Keratinocyte (primary cell): ENCODE data around the gene GRIN1. TPM values are rescaled to one million over a fixed set of nuclear protein-coding genes. Genes with fewer than 3 reads are reported as not detected.

Source experiments
- DNase-seq: peaks from one replicate; pipeline ENCODE4 v3.0.0-alpha.2; 2011; ENCODE audit warnings: low read depth, missing footprints, low spot score
- FAIRE-seq: peaks from 2 replicates; lab custom pipeline; 2011; peaks lifted over from hg19 to GRCh38; lab: Jason Lieb, UNC
- H2AFZ ChIP-seq: 2 replicates; pipeline ENCODE4 v1.6.0; 2012; ENCODE audit warnings: low read length, control low read depth, inconsistent platforms; ENCODE audit not compliant: control insufficient read depth
- H3K27ac ChIP-seq: 2 replicates; pipeline ENCODE4 v1.5.1; 2011; ENCODE audit warnings: low read length; ENCODE audit not compliant: control insufficient read depth, insufficient read depth
- H3K27me3 ChIP-seq: 3 replicates; pipeline ENCODE4 v1.6.0; 2011; ENCODE audit warnings: low read length; ENCODE audit not compliant: control insufficient read depth, insufficient read depth; ENCODE audit errors: extremely low read depth
- H3K36me3 ChIP-seq, 2 experiments: 2 replicates in 1 of 2; 3 replicates in 1 of 2; pipeline ENCODE4 v1.5.1; 2011; ENCODE audit warnings: low read length in 2 of 2, mild to moderate bottlenecking in 1 of 2; ENCODE audit not compliant: control insufficient read depth in 2 of 2, insufficient read depth in 2 of 2; ENCODE audit errors: extremely low read depth in 1 of 2
- H3K4me1 ChIP-seq: 3 replicates; pipeline ENCODE4 v1.5.1; 2011; ENCODE audit warnings: low read length; ENCODE audit not compliant: control insufficient read depth, insufficient read depth; ENCODE audit errors: extremely low read depth
- H3K4me2 ChIP-seq: 3 replicates; pipeline ENCODE4 v1.6.0; 2011; ENCODE audit warnings: low read depth, low read length; ENCODE audit not compliant: control insufficient read depth, insufficient read depth; ENCODE audit errors: extremely low read depth
- H3K4me3 ChIP-seq, 3 experiments: fragments of 200-600 bp in 1 of 3; sonication (generic) in 1 of 3; 2 replicates in 2 of 3; 3 replicates in 1 of 3; pipeline ENCODE4 v1.5.1; 2011 to 2016; ENCODE audit warnings: low read length in 3 of 3, mild to moderate bottlenecking in 3 of 3, control low read depth in 2 of 3, inconsistent platforms in 1 of 3, low read depth in 1 of 3, mixed read lengths in 1 of 3, mixed run types in 1 of 3, moderate library complexity in 1 of 3; ENCODE audit not compliant: control insufficient read depth in 2 of 3, insufficient read depth in 2 of 3; ENCODE audit errors: extremely low read depth in 1 of 3
- H3K79me2 ChIP-seq: 2 replicates; pipeline ENCODE4 v1.6.0; 2012; ENCODE audit warnings: low read length; ENCODE audit not compliant: control insufficient read depth, insufficient read depth
- H3K9ac ChIP-seq: 3 replicates; pipeline ENCODE4 v1.6.0; 2011; ENCODE audit warnings: low read length; ENCODE audit not compliant: control insufficient read depth, insufficient read depth; ENCODE audit errors: extremely low read depth
- H3K9me1 ChIP-seq: 3 replicates; pipeline ENCODE4 v1.6.0; 2011; ENCODE audit warnings: low read length; ENCODE audit not compliant: control insufficient read depth, insufficient read depth; ENCODE audit errors: extremely low read depth
- H3K9me3 ChIP-seq: 2 replicates; pipeline ENCODE4 v1.5.1; 2012; ENCODE audit warnings: low read depth, low read length; ENCODE audit not compliant: control insufficient read depth
- H4K20me1 ChIP-seq: 3 replicates; pipeline ENCODE4 v1.6.0; 2011; ENCODE audit warnings: low read length; ENCODE audit not compliant: control insufficient read depth, insufficient read depth; ENCODE audit errors: extremely low read depth
- CTCF ChIP-seq, 3 experiments: IDR thresholded peaks in 1 of 3; conservative IDR thresholded peaks in 1 of 3; optimal IDR thresholded peaks in 1 of 3; 2 replicates in 2 of 3; 3 replicates in 1 of 3; pipeline versions ENCODE3 to v1.5.1; 2011; ENCODE audit warnings: low read length in 3 of 3, mild to moderate bottlenecking in 3 of 3, moderate library complexity in 2 of 3, control low read depth in 1 of 3, inconsistent platforms in 1 of 3; ENCODE audit not compliant: insufficient read depth in 2 of 3; ENCODE audit errors: extremely low read depth in 1 of 3
- EZH2 ChIP-seq: IDR thresholded peaks from one replicate; pipeline ENCODE4 v1.6.1; 2012; ENCODE audit warnings: inconsistent platforms, mild to moderate bottlenecking, low read length, moderate library complexity
- dilution Hi-C: fragments of 300-500 bp; cut with MboI; formaldehyde crosslinking; loops from one replicate; pipeline ENCODE4 v1.7.0; 2020; ENCODE audit warnings: low sequenced_read_pairs; ENCODE audit not compliant: extremely low pct_ligation_motif_present
- polyA plus RNA-seq, 5 experiments: library from polyadenylated mRNA; depleted of rRNA in 3 of 5; stranded (reverse) in 3 of 5; stranded (forward) in 1 of 5; unstranded in 1 of 5; fragments of >200 nt; gene quantifications; 1 replicate in 1 of 5; 2 replicates in 3 of 5; 3 replicates in 1 of 5; pipeline versions ENCODE4 v1.2.1 to v1.2.3, GENCODE V29; 2011 to 2012; ENCODE audit warnings: missing spikeins in 2 of 5, low read depth in 1 of 5, low replicate concordance in 1 of 5

Gene GRIN1
- polyA plus RNA-seq, 1 donor (not counting 4 experiments of a cell fraction or from before 2014, with no cell fraction given): 0.03 TPM

GRCh38 chr9:137157618-137158415, 18.9 kb downstream of the GRIN1 start:
- Histone ChIP-seq H3K79me2 (no peaks in the 10 kb centered on the region), H3K27me3 (peaks cover 61% of the 10 kb centered on the region), H3K9me3 (no peaks in the 10 kb centered on the region), H3K27ac (no peak overlapping the region), H4K20me1 (no peaks in the 10 kb centered on the region), H2AFZ (no peak overlapping the region), H3K4me3 (no peak overlapping the region), H3K9ac (no peak overlapping the region), H3K36me3 (no peaks in the 10 kb centered on the region), H3K9me1 (no peaks in the 10 kb centered on the region), H3K4me1 (peaks cover 4% of the 10 kb centered on the region), H3K4me2 (no peak overlapping the region)
- no peak for TF ChIP-seq CTCF (optimal IDR thresholded peaks at IDR 0.05 in 1 of 3, IDR thresholded peaks at IDR 0.05 in 1 of 3, conservative IDR thresholded peaks at IDR 0.05 in 1 of 3; ENCODE audit: extremely low read depth in 1 of 3, insufficient read depth in 2 of 3, low read length in 3 of 3)
- no peak for TF ChIP-seq EZH2
- DNase-seq (no peak), FAIRE-seq (no peak)
- dilution Hi-C loops: no loop called here

GRCh38 chr9:137158625-137159024, 19.7 kb downstream of the GRIN1 start:
- Histone ChIP-seq H3K4me2 (no peak overlapping the region), H2AFZ (no peak overlapping the region), H3K27ac (no peak overlapping the region), H3K9ac (no peak overlapping the region), H3K27me3 (peaks cover 61% of the 10 kb centered on the region), H3K4me1 (peaks cover 4% of the 10 kb centered on the region), H4K20me1 (no peaks in the 10 kb centered on the region), H3K36me3 (no peaks in the 10 kb centered on the region), H3K9me1 (no peaks in the 10 kb centered on the region), H3K9me3 (no peaks in the 10 kb centered on the region), H3K4me3 (no peak overlapping the region), H3K79me2 (no peaks in the 10 kb centered on the region)
- FAIRE-seq (no peak), DNase-seq (no peak)
- dilution Hi-C loops: no loop called here
- no peak for TF ChIP-seq CTCF (optimal IDR thresholded peaks at IDR 0.05 in 1 of 3, IDR thresholded peaks at IDR 0.05 in 1 of 3, conservative IDR thresholded peaks at IDR 0.05 in 1 of 3; ENCODE audit: extremely low read depth in 1 of 3, insufficient read depth in 2 of 3, low read length in 3 of 3)
- no peak for TF ChIP-seq EZH2
